ENCODE measurements around the gene PFKP. TPM values are rescaled to one million over a fixed set of nuclear protein-coding genes. Genes with fewer than 3 reads are reported as not detected.
"Not testable (repeated sequence)": the region's sequence is repeated elsewhere in the genome, so short reads cannot be mapped to it uniquely, and the experiment has no call there.

Gene PFKP
- polyA plus RNA-seq, 4 donors, result 13.1 to 34.8 (median 25.1) TPM

DNA sequence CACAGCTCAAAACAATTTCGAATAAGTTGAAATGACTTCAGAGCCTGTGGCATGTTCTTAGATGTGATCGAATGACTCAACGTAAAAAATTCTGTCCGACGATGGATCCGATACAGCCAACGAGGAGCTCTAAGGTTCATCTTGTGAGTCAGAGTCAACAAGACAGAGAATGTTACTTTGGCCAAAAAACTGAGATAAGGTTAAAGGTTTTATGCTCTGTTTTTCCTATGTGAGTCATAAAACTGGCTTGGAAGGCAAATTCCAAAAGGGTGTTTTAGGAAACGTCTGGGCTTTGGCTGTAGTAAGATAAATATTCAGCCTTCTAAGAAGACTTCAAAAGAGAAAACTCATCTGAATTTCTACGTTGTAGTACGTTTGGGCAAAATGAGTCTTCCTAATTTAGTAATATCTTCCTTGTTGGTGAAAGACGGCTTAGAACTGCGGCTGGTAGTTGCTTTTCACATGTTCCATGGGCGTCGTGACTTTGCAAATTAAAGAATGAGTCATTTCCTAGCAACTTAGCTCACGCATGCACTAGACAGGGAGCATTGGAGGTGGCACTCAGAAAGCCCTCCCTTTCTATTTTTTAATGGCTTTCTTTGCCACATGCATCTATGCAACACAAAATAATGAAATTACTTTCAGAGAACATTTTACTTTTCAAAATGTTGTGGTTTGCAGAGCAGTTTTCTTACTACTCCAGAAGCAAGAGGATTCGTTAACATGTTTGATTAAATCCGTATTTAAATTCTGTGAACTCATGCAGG is 28.2 kb downstream of the PFKP start:
- DNase-seq (ENCODE audit: low read depth in 4 of 4, low spot score in 3 of 4), result no peak

- DNase-seq (ENCODE audit: low read depth in 4 of 4, low spot score in 3 of 4), result no peak
These were observed 28.8 kb downstream of the PFKP start for GRCh38 chr10:3096149-3096548.

DNA sequence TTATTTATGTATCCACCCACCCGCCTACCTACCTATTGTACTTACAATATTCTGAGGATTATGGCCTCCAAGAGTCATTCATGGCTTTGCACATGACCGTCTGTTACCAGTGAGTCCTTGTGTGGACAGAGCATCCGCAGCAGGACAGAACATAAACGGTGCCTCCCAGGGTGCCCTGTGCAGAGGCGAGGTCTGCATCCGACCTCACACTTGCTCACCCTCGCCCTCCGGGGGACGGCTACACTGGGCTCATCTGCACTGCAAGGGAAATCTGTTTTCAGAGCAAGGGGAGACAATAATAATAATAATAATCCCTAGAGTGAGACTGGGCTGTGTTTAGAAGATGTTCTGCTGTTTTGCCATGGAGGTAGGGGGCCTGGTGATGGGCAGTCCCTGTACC is 29.8 kb downstream of the PFKP start:
- no peak for DNase-seq (ENCODE audit: low read depth in 4 of 4, low spot score in 3 of 4)

GRCh38 chr10:3098689-3099088 is 31.3 kb downstream of the PFKP start:
- DNase-seq (ENCODE audit: low read depth in 4 of 4, low spot score in 3 of 4), result no peak

GRCh38 chr10:3099291-3100092 is 32.1 kb downstream of the PFKP start:
- no peak for DNase-seq (ENCODE audit: low read depth in 4 of 4, low spot score in 3 of 4)

DNA sequence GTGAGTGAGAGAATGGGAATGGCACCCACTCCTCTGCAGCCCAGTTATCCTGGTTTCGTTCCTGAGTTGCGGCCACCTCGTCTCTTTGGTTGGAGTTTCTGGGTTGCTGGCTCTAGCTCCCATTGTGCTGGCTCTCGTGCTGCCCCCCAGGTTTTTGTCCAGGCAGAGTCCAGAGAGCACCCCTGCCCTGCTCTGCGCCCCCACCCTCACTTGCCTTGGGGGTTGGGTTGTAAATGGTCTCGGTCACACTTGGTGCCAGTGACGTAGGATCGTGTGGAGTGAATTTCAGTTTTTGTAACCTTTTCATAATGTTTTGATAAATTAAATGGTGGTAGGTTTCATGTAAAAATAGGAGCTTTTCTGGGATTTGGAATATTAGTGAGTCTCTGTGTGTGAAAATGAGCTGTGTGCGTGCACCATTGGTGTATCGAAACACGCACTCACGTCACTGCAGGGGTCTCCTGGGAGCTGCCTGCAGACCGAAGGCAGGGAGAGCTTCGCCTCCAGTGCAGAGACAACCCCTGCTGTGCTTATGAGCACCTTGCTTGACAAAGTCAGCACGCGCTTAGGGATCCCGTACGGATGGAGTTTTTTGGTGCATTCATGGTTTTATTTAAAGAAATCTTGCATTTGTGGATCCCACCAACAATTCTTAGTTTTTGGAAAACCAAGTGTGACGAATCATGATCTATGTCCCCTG is 32.9 kb downstream of the PFKP start:
- no peak for DNase-seq (ENCODE audit: low read depth in 4 of 4, low spot score in 3 of 4)

- DNase-seq (ENCODE audit: low read depth in 4 of 4, low spot score in 3 of 4), result no peak
These were observed 33.7 kb downstream of the PFKP start for GRCh38 chr10:3100856-3101640.

DNA sequence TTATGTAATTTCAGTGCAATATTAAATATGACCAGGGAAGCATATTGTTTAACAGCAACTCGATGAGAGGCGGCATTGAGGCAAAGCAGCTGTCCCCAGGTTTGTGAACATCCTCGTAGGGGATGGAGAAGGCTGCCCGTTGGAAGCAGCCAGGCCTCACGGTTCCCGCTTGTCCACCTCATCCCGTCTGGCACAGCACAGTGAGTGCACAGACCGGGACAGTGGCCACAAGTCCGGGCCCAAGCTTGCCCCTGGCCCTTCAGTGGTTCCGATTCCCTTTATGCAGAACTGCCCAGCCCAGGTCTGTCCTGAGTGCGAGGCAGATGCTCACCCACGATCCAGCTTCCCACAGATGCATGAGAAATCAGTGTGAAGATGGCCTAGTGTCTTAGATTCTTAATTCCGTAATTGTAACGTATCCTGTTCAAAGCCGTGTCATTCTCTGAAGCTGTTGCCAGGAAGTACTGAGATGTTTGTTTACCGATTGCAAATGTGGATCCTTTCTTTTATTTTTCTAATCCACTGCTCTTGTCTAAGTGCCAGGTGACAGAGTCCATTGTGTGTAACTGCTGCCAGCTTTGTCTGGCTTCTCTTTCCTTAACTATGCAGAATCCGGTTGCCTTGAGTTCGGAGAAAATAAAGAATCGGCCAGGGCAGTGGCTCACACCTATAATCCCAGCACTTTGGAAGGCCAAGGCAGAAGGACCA is 35.5 kb downstream of the PFKP start:
- no peak for DNase-seq (ENCODE audit: low read depth in 4 of 4, low spot score in 3 of 4)

- DNase-seq (ENCODE audit: low read depth in 4 of 4, low spot score in 3 of 4), result no peak
These were observed 36.3 kb downstream of the PFKP start for GRCh38 chr10:3103646-3104045.

- no peak for DNase-seq (ENCODE audit: low read depth in 4 of 4, low spot score in 3 of 4)
These were observed 37.0 kb downstream of the PFKP start for GRCh38 chr10:3104251-3104918.

DNA sequence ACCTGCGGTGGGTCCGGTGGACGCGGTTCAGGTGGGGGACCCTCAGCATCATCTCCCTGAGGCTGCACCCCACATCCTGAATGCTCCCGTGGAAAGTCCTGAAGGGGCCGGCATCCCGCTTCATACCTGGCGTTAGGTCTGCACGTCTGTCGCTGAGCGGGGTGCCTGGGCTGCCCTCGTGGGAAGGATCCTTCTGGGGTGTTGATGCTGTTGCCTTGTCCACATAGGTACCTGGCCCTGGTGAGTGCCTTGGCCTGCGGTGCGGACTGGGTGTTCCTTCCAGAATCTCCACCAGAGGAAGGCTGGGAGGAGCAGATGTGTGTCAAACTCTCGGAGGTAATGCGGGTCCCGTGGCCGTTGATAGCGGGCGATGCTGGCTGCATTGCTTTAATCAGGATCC is 37.8 kb downstream of the PFKP start:
- DNase-seq (ENCODE audit: low read depth in 4 of 4, low spot score in 3 of 4), result no peak

DNA sequence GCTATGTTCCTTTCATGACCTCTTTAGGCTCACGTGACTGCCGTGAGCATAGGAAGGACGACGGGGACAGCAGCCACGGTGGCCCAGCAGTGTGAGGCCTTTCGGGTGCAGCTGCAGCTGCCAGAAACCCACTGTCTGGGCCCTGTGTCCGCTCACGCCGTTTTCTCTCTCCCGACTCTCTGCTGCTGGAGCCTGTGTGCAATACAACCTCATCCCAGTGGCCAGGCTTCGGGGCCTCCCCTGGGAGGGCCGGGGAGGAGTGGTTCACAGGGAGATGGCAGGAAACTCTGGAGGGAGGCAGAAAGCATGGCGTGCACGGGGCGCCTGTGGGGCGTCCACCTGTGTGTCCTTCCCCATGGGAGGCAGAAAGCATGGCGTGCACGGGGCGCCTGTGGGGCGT is 38.6 kb downstream of the PFKP start:
- DNase-seq (ENCODE audit: low read depth in 4 of 4, low spot score in 3 of 4), result no peak

DNA sequence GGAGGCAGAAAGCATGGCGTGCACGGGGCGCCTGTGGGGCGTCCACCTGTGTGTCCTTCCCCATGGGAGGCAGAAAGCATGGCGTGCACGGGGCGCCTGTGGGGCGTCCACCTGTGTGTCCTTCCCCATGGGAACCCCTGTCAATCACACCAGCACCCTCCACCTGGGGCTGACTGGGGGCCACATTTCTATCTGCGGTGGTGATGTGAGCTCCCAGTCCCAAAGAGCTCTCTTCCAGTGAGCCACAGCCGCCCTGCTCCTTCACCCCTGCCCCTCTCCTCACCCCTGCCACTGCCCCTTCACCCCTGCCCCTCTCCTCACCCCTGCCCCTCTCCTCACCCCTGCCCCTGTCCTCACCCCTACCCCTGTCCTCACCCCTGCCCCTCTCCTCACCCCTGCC is 39.0 kb downstream of the PFKP start:
- not testable (repeated sequence) for DNase-seq (ENCODE audit: low read depth in 4 of 4, low spot score in 3 of 4)

DNA sequence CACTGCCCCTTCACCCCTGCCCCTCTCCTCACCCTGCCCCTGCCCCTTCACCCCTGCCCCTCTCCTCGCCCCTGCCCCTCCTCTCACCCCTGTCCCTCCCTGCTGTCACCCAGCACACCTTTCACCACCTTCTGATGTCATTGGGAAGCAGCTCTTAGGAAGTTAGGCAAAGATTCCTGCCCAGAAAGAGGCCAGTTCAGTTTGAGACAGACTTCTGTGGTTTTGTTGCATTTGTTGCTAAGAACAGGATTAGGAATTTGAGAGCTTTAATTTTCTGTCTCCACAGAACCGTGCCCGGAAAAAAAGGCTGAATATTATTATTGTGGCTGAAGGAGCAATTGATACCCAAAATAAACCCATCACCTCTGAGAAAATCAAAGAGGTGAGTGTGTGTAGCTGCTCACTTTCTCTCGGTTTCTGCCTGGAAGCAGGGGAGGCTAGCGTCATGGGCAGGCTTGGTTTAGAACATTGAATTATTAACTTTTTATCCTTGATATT is 39.6 kb downstream of the PFKP start:
- no peak for DNase-seq (ENCODE audit: low read depth in 4 of 4, low spot score in 3 of 4)

DNA sequence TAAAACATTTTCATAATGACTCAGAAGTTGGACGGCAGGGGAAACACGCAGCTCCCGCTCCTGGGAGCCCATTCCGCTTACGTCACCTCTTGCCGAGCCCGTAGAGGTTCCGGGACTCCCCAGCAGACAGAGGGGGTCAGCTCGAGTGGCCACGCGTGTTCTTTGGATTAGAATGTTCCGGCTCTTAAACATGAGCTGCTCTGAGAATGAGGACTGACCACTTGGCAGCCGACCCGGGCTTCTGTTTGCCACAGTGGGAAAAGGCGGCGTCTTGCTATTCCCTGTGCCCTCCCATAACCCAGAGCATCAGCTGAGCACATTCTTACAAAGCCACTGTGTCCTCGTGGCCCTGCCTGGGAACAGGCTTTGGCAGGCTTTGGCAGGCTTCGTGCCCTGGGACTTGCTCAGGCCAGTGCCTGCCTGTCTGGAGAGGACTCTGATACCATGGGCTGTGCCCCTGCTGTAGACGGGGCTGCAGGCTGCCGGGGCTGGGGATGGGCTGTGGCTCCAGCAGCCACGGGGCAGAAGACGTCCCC is 40.1 kb downstream of the PFKP start:
- no peak for DNase-seq (ENCODE audit: low read depth in 4 of 4, low spot score in 3 of 4)

- no peak for DNase-seq (ENCODE audit: low read depth in 4 of 4, low spot score in 3 of 4)
These were observed 40.7 kb downstream of the PFKP start for GRCh38 chr10:3108033-3108432.

DNA sequence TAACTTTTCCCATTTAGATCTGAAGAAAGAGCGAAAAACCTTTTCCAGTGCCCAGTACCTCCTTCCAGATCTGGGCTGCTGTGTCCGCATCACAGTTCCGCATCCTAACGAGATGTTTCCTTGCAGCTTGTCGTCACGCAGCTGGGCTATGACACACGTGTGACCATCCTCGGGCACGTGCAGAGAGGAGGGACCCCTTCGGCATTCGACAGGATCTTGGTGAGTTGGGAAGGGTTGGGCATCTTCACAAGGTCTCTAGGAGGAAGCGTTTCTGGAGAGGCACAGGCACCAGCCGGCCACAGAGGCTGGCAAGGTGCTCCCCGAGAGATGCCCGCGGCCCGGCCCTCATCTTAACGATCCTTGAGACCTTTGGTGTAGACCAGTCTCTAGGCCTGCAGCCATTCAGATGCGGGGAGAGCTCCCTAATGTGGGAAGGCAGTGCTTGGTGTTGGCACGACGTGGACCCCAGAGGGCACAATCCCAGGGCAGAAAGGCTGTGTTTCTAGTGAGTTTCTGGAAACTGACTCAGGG is 41.3 kb downstream of the PFKP start:
- no peak for DNase-seq (ENCODE audit: low read depth in 4 of 4, low spot score in 3 of 4)

- no peak for DNase-seq (ENCODE audit: low read depth in 4 of 4, low spot score in 3 of 4)
These were observed 41.8 kb downstream of the PFKP start for GRCh38 chr10:3109196-3109595.

GRCh38 chr10:3109633-3110032 is 42.3 kb downstream of the PFKP start:
- DNase-seq (ENCODE audit: low read depth in 4 of 4, low spot score in 3 of 4), result no peak
